Mesendoderm (in vitro differentiated cells): Measurements from ENCODE around the gene ERO1B.

Source experiments
- DNase-seq: peaks from one replicate; pipeline ENCODE4 v3.0.0; 2013
- H2AK5ac ChIP-seq: 2 replicates; pipeline ENCODE4 v1.6.1; 2013; ENCODE audit warnings: low read length, inconsistent platforms
- H2BK120ac ChIP-seq: 2 replicates; pipeline ENCODE4 v1.6.1; 2013; ENCODE audit warnings: low read depth, mild to moderate bottlenecking, low read length, moderate library complexity, mixed read lengths
- H2BK15ac ChIP-seq: replicated peaks from 2 replicates; pipeline ENCODE4 v1.6.1; 2013; ENCODE audit warnings: low read depth, mild to moderate bottlenecking, moderate library complexity
- H2BK5ac ChIP-seq: 2 replicates; pipeline ENCODE4 v1.6.1; 2013; ENCODE audit warnings: low read length, inconsistent platforms
- H3K18ac ChIP-seq: 2 replicates; pipeline ENCODE4 v1.6.1; 2013; ENCODE audit warnings: mild to moderate bottlenecking, low read length, mixed read lengths
- H3K23ac ChIP-seq: one replicate; pipeline ENCODE4 v1.6.1; 2013; ENCODE audit warnings: low read length
- H3K27ac ChIP-seq: 2 replicates; pipeline ENCODE4 v1.5.1; 2013; ENCODE audit warnings: low read depth, mild to moderate bottlenecking, inconsistent platforms, low read length, moderate library complexity
- H3K27me3 ChIP-seq: 2 replicates; pipeline ENCODE4 v1.6.1; 2013; ENCODE audit warnings: low read length, control low read depth, mild to moderate bottlenecking, inconsistent platforms; ENCODE audit not compliant: insufficient read depth, poor library complexity
- H3K36me3 ChIP-seq: 2 replicates; pipeline ENCODE4 v1.6.1; 2013; ENCODE audit warnings: low read length, inconsistent platforms; ENCODE audit not compliant: control insufficient read depth, insufficient read depth
- H3K4ac ChIP-seq: one replicate; pipeline ENCODE4 v1.6.1; 2013; ENCODE audit warnings: low read depth, mild to moderate bottlenecking, low read length, moderate library complexity
- H3K4me1 ChIP-seq: 2 replicates; pipeline ENCODE4 v1.6.1; 2013; ENCODE audit warnings: low read depth, low read length, inconsistent platforms; ENCODE audit not compliant: control insufficient read depth
- H3K4me2 ChIP-seq: 2 replicates; pipeline ENCODE4 v1.6.1; 2013; ENCODE audit warnings: low read length
- H3K4me3 ChIP-seq: 2 replicates; pipeline ENCODE4 v1.5.1; 2013; ENCODE audit warnings: mild to moderate bottlenecking, low read length
- H3K56ac ChIP-seq: one replicate; pipeline ENCODE4 v1.6.1; 2013; ENCODE audit warnings: low read length
- H3K79me1 ChIP-seq: 2 replicates; pipeline ENCODE4 v1.6.1; 2013; ENCODE audit warnings: low read length, inconsistent platforms
- H3K79me2 ChIP-seq: 2 replicates; pipeline ENCODE4 v1.6.1; 2013; ENCODE audit warnings: mild to moderate bottlenecking, low read length; ENCODE audit not compliant: control insufficient read depth, insufficient read depth
- H3K9ac ChIP-seq: 2 replicates; pipeline ENCODE4 v1.6.1; 2013; ENCODE audit warnings: low read length, inconsistent platforms
- H4K5ac ChIP-seq: one replicate; pipeline ENCODE4 v1.6.1; 2013; ENCODE audit warnings: low read length
- H4K8ac ChIP-seq: one replicate; pipeline ENCODE4 v1.6.1; 2013; ENCODE audit warnings: low read depth, mild to moderate bottlenecking, control low read depth, low read length, moderate library complexity
- WGBS: extraction: QIAGEN DNeasy Blood & Tissue Kit; methylation state at CpG from one replicate; pipeline ENCODE4 v1.1.7; 2013; ENCODE audit warnings: low lambda C conversion rate, missing lambda C conversion rate; ENCODE audit not compliant: insufficient coverage; ENCODE audit errors: extremely low coverage; 5-methylcytosine and 5-hydroxymethylcytosine counted together

ERO1B gene

GRCh38 chr1:236220473-236220872 lies 61.3 kb downstream of the ERO1B start:
- Histone ChIP-seq H3K23ac (no peak overlapping the region), H3K4me1 (no peaks in the 10 kb centered on the region), H3K4ac (no peak overlapping the region), H3K27me3 (no peaks in the 10 kb centered on the region), H2BK5ac (no peak overlapping the region), H4K8ac (no peak overlapping the region), H2AK5ac (no peak overlapping the region), H3K79me2 (no peaks in the 10 kb centered on the region), H2BK15ac (no peak overlapping the region), H3K56ac (no peak overlapping the region), H4K5ac (no peak overlapping the region), H2BK120ac (no peak overlapping the region), H3K4me3 (no peak overlapping the region), H3K36me3 (no peaks in the 10 kb centered on the region), H3K9ac (no peak overlapping the region), H3K18ac (no peak overlapping the region), H3K4me2 (no peak overlapping the region), H3K79me1 (no peaks in the 10 kb centered on the region), H3K27ac (no peak overlapping the region)
- no CpG with 5 or more reads among the region's 1 CpG for WGBS
- no peak for DNase-seq

GRCh38 chr1:236214761-236215160 lies 67.0 kb downstream of the ERO1B start:
- no peak overlapping the region for H4K5ac ChIP-seq
- no peak overlapping the region for H4K8ac ChIP-seq
- H3K4ac ChIP-seq: no peak overlapping the region
- no peak overlapping the region for H3K4me2 ChIP-seq
- H3K27me3 ChIP-seq: no peaks in the 10 kb centered on the region
- no peak overlapping the region for H2BK120ac ChIP-seq
- WGBS: 100% methylated on average over 1 of the region's 1 CpG
- no peak overlapping the region for H3K4me3 ChIP-seq
- no peak for DNase-seq
- no peaks in the 10 kb centered on the region for H3K79me1 ChIP-seq
- no peaks in the 10 kb centered on the region for H3K36me3 ChIP-seq
- no peak overlapping the region for H3K18ac ChIP-seq
- H2BK5ac ChIP-seq: no peak overlapping the region
- no peak overlapping the region for H3K27ac ChIP-seq
- no peaks in the 10 kb centered on the region for H3K79me2 ChIP-seq
- H3K56ac ChIP-seq: no peak overlapping the region
- no peaks in the 10 kb centered on the region for H3K4me1 ChIP-seq
- H2BK15ac ChIP-seq: no peak overlapping the region
- H2AK5ac ChIP-seq: no peak overlapping the region
- no peak overlapping the region for H3K9ac ChIP-seq
- no peak overlapping the region for H3K23ac ChIP-seq

- H2BK5ac ChIP-seq: no peak overlapping the region
- H3K79me1 ChIP-seq: no peaks in the 10 kb centered on the region
- H4K8ac ChIP-seq: no peak overlapping the region
- H3K79me2 ChIP-seq: no peaks in the 10 kb centered on the region
- H3K56ac ChIP-seq: no peak overlapping the region
- H2AK5ac ChIP-seq: no peak overlapping the region
- H2BK15ac ChIP-seq: no peak overlapping the region
- WGBS: no CpG with 5 or more reads among the region's 3 CpGs
- H3K4me3 ChIP-seq: no peak overlapping the region
- H3K27ac ChIP-seq: no peak overlapping the region
- H3K9ac ChIP-seq: no peak overlapping the region
- no peak overlapping the region for H3K4me2 ChIP-seq
- no peak for DNase-seq
- H3K36me3 ChIP-seq: no peaks in the 10 kb centered on the region
- no peak overlapping the region for H3K4ac ChIP-seq
- no peak overlapping the region for H2BK120ac ChIP-seq
- no peak overlapping the region for H3K18ac ChIP-seq
- no peaks in the 10 kb centered on the region for H3K27me3 ChIP-seq
- H3K4me1 ChIP-seq: no peaks in the 10 kb centered on the region
- H4K5ac ChIP-seq: no peak overlapping the region
- H3K23ac ChIP-seq: no peak overlapping the region
Measured at GRCh38 chr1:236213534-236213933, 68.2 kb downstream of the ERO1B start.

GRCh38 chr1:236211815-236212214 lies 69.9 kb downstream of the ERO1B start:
- no peak overlapping the region for H3K4me2 ChIP-seq
- no peaks in the 10 kb centered on the region for H3K27me3 ChIP-seq
- no peak overlapping the region for H3K56ac ChIP-seq
- no peak overlapping the region for H3K18ac ChIP-seq
- no peaks in the 10 kb centered on the region for H3K79me1 ChIP-seq
- WGBS: no CpG with 5 or more reads among the region's 5 CpGs
- H3K4ac ChIP-seq: no peak overlapping the region
- no peaks in the 10 kb centered on the region for H3K36me3 ChIP-seq
- no peak overlapping the region for H4K8ac ChIP-seq
- H2BK15ac ChIP-seq: no peak overlapping the region
- H3K9ac ChIP-seq: no peak overlapping the region
- H3K23ac ChIP-seq: no peak overlapping the region
- H3K4me3 ChIP-seq: no peak overlapping the region
- no peak overlapping the region for H2AK5ac ChIP-seq
- H2BK120ac ChIP-seq: no peak overlapping the region
- no peak for DNase-seq
- H3K27ac ChIP-seq: no peak overlapping the region
- no peak overlapping the region for H2BK5ac ChIP-seq
- H3K4me1 ChIP-seq: no peaks in the 10 kb centered on the region
- no peaks in the 10 kb centered on the region for H3K79me2 ChIP-seq
- H4K5ac ChIP-seq: no peak overlapping the region

GRCh38 chr1:236209713-236210112 lies 72.0 kb downstream of the ERO1B start:
- Histone ChIP-seq H3K27ac (no peak overlapping the region), H4K5ac (no peak overlapping the region), H3K18ac (no peak overlapping the region), H2BK15ac (no peak overlapping the region), H3K4me1 (peaks cover 2% of the 10 kb centered on the region), H3K27me3 (no peaks in the 10 kb centered on the region), H3K79me1 (no peaks in the 10 kb centered on the region), H2BK5ac (no peak overlapping the region), H3K36me3 (no peaks in the 10 kb centered on the region), H3K4ac (no peak overlapping the region), H3K4me3 (no peak overlapping the region), H4K8ac (no peak overlapping the region), H2AK5ac (no peak overlapping the region), H3K23ac (no peak overlapping the region), H3K9ac (no peak overlapping the region), H3K79me2 (no peaks in the 10 kb centered on the region), H3K4me2 (no peak overlapping the region), H2BK120ac (no peak overlapping the region), H3K56ac (no peak overlapping the region)
- no peak for DNase-seq

- Histone ChIP-seq H3K27ac (no peak overlapping the region), H3K4ac (no peak overlapping the region), H2BK5ac (no peak overlapping the region), H3K4me3 (no peak overlapping the region), H3K79me2 (no peaks in the 10 kb centered on the region), H3K23ac (no peak overlapping the region), H2AK5ac (no peak overlapping the region), H3K36me3 (no peaks in the 10 kb centered on the region), H3K27me3 (no peaks in the 10 kb centered on the region), H3K79me1 (no peaks in the 10 kb centered on the region), H3K56ac (no peak overlapping the region), H4K8ac (no peak overlapping the region), H3K4me2 (no peak overlapping the region), H3K9ac (no peak overlapping the region), H3K18ac (no peak overlapping the region), H2BK15ac (no peak overlapping the region), H3K4me1 (peaks cover 2% of the 10 kb centered on the region), H2BK120ac (no peak overlapping the region), H4K5ac (no peak overlapping the region)
- WGBS: no CpG with 5 or more reads among the region's 2 CpGs
- DNase-seq: no peak
Measured at GRCh38 chr1:236209185-236209584, 72.6 kb downstream of the ERO1B start.
